Measurements from ENCODE around the gene LRRC26.
"Not testable (repeated sequence)": the region's sequence is repeated elsewhere in the genome, so short reads cannot be mapped to it uniquely, and the experiment has no call there.

LRRC26 gene

DNA sequence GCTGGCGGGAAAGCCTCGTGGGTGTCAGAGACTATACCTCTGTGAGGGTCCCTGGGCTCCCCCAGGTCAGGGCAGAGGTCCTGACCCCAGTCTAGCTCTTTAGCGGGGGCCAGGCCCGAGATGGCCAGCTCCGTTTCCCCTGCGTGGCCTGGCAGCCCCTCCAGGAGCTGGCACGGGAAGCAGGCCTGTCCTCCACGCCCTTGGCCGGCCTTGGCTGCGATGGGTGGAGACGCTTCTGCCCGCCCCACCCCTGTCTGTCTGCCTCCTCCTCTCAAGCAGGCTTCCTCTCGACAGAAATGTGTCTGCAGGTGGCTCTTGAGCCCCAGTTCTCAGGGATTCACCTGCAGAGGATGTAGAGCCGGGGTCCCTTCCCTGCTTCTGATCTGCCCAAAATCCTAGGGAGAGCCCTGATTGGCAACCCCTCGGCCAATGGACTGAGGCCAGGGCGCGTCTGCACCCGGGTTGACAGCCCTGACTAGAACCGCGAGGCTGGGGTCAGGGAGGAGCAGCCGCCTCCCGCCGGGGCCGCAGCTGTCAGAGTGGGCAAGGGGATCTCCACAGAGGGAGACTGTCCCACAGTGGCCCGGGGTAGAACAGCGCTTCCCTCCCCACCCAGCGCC is 33.5 kb downstream of the LRRC26 start:
- H3K4me3 ChIP-seq (replicated peaks; ENCODE audit: low read depth, low read length), result no peak overlapping the region
- TF ChIP-seq, protein P1, sequence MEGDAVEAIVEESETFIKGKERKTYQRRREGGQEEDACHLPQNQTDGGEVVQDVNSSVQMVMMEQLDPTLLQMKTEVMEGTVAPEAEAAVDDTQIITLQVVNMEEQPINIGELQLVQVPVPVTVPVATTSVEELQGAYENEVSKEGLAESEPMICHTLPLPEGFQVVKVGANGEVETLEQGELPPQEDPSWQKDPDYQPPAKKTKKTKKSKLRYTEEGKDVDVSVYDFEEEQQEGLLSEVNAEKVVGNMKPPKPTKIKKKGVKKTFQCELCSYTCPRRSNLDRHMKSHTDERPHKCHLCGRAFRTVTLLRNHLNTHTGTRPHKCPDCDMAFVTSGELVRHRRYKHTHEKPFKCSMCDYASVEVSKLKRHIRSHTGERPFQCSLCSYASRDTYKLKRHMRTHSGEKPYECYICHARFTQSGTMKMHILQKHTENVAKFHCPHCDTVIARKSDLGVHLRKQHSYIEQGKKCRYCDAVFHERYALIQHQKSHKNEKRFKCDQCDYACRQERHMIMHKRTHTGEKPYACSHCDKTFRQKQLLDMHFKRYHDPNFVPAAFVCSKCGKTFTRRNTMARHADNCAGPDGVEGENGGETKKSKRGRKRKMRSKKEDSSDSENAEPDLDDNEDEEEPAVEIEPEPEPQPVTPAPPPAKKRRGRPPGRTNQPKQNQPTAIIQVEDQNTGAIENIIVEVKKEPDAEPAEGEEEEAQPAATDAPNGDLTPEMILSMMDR (IDR thresholded peaks at IDR 0.05; ENCODE audit: low read depth, low read length, missing control alignments), result no peak
- DNase-seq (ENCODE audit: extremely low read depth, low read depth), result no peak

DNA sequence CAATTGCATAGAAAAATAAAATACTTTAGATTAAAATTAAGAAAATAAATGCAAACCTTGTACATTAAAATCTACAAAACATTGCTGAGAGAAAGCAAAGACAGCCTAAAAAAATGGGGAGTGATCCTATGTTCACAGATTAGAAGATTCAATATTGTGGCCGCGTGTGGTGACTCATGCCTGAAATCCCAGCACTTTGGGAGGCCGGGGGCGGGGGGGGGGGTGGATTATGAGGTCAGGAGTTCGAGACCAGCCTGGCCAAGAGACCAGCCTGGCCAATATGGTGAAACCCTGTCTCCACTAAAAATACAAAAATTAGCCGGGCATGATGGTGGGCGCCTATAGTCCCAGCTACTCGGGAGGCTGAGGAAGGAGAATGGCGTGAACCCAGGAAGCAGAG is 34.7 kb downstream of the LRRC26 start:
- DNase-seq (ENCODE audit: extremely low read depth, low read depth); H3K4me3 ChIP-seq (replicated peaks; ENCODE audit: low read depth, low read length): not testable (repeated sequence)

DNA sequence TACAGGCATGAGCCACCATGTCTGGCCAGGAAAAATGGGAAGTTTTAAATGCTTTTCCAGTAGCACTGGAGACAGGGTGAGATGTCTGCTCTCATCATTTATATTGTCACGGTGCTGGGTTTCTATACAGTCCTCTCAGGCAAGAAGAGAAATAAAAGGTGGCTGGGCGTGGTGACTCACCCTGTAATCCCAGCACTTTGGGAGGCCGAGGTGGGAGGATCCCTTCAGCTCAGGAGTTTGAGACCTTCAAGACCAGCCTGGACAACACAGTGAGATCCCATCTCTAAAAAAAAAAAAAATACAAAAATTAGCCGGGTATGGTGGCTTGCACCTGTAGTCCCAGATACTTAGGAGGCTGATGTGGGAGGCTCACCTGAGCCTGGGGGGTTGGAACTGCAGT is 35.7 kb downstream of the LRRC26 start:
- H3K4me3 ChIP-seq (replicated peaks; ENCODE audit: low read depth, low read length), result no peak overlapping the region
- TF ChIP-seq, protein P1 (IDR thresholded peaks at IDR 0.05; ENCODE audit: low read depth, low read length, missing control alignments), result no peak
- DNase-seq (ENCODE audit: extremely low read depth, low read depth), result no peak

DNA sequence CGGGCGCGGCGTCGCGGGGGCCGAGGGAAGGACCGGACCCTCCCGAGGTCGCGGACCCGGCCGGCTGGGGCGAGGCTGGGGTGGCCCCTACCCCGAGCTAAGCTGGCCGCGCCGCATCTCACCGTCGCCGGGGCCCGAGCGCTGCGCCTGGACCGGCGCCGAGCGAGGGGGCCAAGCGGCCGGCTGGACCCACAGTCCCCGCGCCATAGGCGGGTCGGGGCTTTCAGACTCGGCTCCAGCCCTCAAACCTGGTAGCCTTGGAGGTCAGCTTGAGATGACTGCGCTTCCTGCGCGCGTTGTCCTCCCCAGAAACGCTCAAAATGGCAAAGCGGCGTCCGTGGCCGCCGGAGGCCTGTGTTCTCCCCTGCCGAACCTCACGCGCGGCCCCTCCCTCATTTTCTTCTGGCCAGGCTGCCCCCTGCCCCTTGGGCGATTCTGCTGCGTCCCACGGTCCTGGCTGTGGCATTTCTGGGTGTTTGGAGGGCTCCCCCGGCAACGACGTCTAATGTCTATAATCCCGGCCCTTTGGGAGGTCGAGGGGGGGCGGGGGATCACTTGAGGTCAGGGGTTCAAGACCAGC is 39.6 kb downstream of the LRRC26 start:
- TF ChIP-seq, protein P1 (IDR thresholded peaks at IDR 0.05; ENCODE audit: low read depth, low read length, missing control alignments), result no peak
- H3K4me3 ChIP-seq (replicated peaks; ENCODE audit: low read depth, low read length), result peak overlapping the region; percentile 79
- DNase-seq (ENCODE audit: extremely low read depth, low read depth), result no peak

DNA sequence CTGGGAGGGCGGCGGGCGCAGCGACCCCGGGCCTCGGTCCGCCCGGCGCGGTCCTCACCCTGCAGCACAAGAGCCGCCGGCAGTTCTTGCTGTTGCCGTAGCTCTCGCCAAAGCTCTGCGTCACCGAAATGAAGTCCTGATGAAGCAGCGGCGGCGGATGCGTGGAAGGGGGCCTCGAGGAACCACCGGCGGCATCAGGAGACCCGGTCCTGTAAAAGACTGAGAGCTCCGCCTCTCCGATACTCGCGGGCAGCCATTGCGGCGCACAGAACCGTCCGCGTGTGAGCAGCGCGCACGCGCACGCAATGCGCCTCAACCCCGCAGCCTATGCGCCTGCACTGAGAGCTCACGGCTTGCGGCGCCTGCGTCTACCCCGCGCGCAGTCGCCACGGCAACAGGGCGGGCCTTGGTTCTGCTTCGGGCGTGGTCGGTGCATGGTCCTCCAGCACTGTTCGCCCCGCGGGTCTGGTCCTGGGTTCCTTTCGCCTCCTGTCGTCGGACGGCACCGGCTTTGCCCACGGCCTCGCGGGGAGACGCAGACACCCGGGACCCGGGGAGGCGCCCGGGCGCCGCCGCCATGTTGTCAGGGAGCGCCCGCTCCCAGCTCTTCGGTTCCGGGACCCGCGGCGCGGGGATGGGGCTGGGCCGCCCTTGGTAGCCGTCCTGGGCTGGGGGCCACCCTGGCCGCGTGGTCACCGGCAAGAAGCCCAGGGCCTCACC is 40.2 kb downstream of the LRRC26 start:
- H3K4me3 ChIP-seq (replicated peaks; ENCODE audit: low read depth, low read length), result peak overlapping the region; percentile 79
- peak; percentile 59 for DNase-seq (ENCODE audit: extremely low read depth, low read depth)
- TF ChIP-seq, protein P1 (IDR thresholded peaks at IDR 0.05; ENCODE audit: low read depth, low read length, missing control alignments), result no peak

DNA sequence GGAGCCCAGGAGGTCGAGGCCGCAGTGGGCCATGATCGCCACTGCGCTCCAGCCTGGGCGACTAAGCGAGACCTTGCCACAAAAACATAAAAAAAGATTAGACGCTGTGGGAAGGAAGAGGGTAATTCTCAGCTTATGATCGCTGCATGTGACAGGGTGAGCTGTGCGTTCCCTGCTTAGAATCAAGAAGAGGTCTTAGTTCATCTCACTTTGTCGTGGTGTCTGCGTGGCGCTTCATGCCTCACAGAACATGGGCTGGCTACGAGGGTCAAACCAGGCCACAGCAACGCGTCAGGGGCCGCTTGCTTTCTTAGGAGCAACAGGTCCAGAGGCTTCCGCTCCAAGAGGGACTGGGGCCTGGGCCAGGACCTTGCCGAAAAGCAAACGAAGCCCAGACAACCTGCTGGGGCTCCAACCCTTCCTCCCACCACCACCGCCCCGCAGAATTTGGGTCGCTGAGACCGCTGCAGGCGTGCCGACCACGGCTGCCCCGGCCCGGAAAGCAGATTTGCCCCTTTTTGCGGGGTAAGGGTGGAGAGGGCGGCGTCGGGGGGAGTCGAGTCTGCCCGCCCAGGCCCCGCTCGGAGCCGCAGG is 40.9 kb downstream of the LRRC26 start:
- no peak for DNase-seq (ENCODE audit: extremely low read depth, low read depth)
- peak overlapping the region; percentile 79 for H3K4me3 ChIP-seq (replicated peaks; ENCODE audit: low read depth, low read length)
- TF ChIP-seq, protein P1 (IDR thresholded peaks at IDR 0.05; ENCODE audit: low read depth, low read length, missing control alignments), result no peak
